PC-3 (cell line): Measurements from ENCODE around the gene TWF2. TPM values are rescaled to one million over a fixed set of nuclear protein-coding genes. Genes with fewer than 3 reads are reported as not detected.
A peak's percentile ranks its signal among the peaks of the same experiment; 100 is the strongest.

Source experiments
- ATAC-seq: fragments of 200-7000 bp; cut with Tn5 transposase; 2 replicates; pipeline ENCODE4 v1.9.1; 2020; ENCODE audit warnings: mild to moderate bottlenecking, moderate library complexity
- BruUV-seq: library from RNA; stranded (reverse); fragments of 400-500 nt; replicated peaks from 2 replicates; lab custom pipeline; 2021; lab: Mats Ljungman, UMichigan
- CTCF ChIA-PET: fragments of 300-600 bp; sonication (Branson Sonifier 250); formaldehyde crosslinking; loops from one replicate; lab custom pipeline; 2022; ENCODE audit warnings: antibody characterized with exemption; lab: Charles Lee
- POLR2A ChIA-PET: fragments of 300-600 bp; sonication (Branson Sonifier 250); formaldehyde crosslinking; loops from one replicate; lab custom pipeline; 2022; ENCODE audit warnings: antibody characterized with exemption; ENCODE audit not compliant: unreplicated experiment; lab: Charles Lee
- DNase-seq: peaks from one replicate; pipeline ENCODE4 v3.0.0-alpha.2; 2015
- H2AFZ ChIP-seq: fragments of 300-600 bp; sonication (generic); 2 replicates; pipeline ENCODE4 v1.6.0; 2016; ENCODE audit warnings: antibody characterized with exemption, low read length
- H3F3A ChIP-seq: fragments of 300-600 bp; sonication (generic); one replicate; pipeline ENCODE4 v1.6.0; 2017; ENCODE audit warnings: antibody characterized with exemption, low read length, control low read depth, mild to moderate bottlenecking; ENCODE audit not compliant: unreplicated experiment
- H3K27ac ChIP-seq: fragments of 300-600 bp; sonication (generic); 2 replicates; pipeline ENCODE4 v1.5.1; 2016; ENCODE audit warnings: mild to moderate bottlenecking, low read length
- H3K27me3 ChIP-seq: fragments of 300-600 bp; sonication (generic); 2 replicates; pipeline ENCODE4 v1.6.1; 2016; ENCODE audit warnings: low read length, mixed read lengths
- H3K36me3 ChIP-seq: fragments of 300-600 bp; sonication (generic); 2 replicates; pipeline ENCODE4 v1.6.1; 2016; ENCODE audit warnings: low read depth, mixed run types, low read length, mixed read lengths
- H3K4me1 ChIP-seq: fragments of 300-600 bp; sonication (generic); 2 replicates; pipeline ENCODE4 v1.5.1; 2016; ENCODE audit warnings: low read length; ENCODE audit not compliant: insufficient read depth
- H3K4me2 ChIP-seq: fragments of 300-600 bp; sonication (generic); 2 replicates; pipeline ENCODE4 v1.6.0; 2016; ENCODE audit warnings: low read length
- H3K4me3 ChIP-seq: fragments of 300-600 bp; sonication (generic); 2 replicates; pipeline ENCODE4 v1.5.1; 2016; ENCODE audit warnings: mild to moderate bottlenecking, low read length, mixed read lengths
- H3K79me2 ChIP-seq: fragments of 300-600 bp; sonication (generic); 2 replicates; pipeline ENCODE4 v1.6.1; 2017; ENCODE audit warnings: low read length, mixed read lengths
- H3K9ac ChIP-seq: fragments of 300-600 bp; sonication (generic); 2 replicates; pipeline ENCODE4 v1.6.0; 2016; ENCODE audit warnings: mild to moderate bottlenecking, low read length
- H3K9me2 ChIP-seq: fragments of 300-600 bp; sonication (generic); replicated peaks from 2 replicates; pipeline ENCODE4 v1.6.1; 2016; ENCODE audit warnings: mixed run types, low read length, mixed read lengths
- H3K9me3 ChIP-seq: fragments of 300-600 bp; sonication (generic); 2 replicates; pipeline ENCODE4 v1.6.1; 2016; ENCODE audit warnings: low read length, mixed read lengths
- H4K20me1 ChIP-seq: fragments of 300-600 bp; sonication (generic); 2 replicates; pipeline ENCODE4 v1.6.1; 2016; ENCODE audit warnings: low read length, mixed read lengths
- CTCF ChIP-seq: fragments of 300-600 bp; sonication (generic); conservative IDR thresholded peaks from 2 replicates; pipeline ENCODE4 v1.5.1; 2017; ENCODE audit warnings: antibody characterized with exemption, low read depth, mild to moderate bottlenecking, low read length
- EZH2 ChIP-seq: fragments of 300-600 bp; sonication (generic); IDR thresholded peaks from one replicate; pipeline ENCODE4 v1.6.1; 2017; ENCODE audit warnings: antibody characterized with exemption, mild to moderate bottlenecking, low read length; ENCODE audit not compliant: unreplicated experiment
- EZH2phosphoT487 ChIP-seq: fragments of 300-600 bp; sonication (generic); IDR thresholded peaks from 2 replicates; pipeline ENCODE4 v1.6.1; 2018; ENCODE audit warnings: mild to moderate bottlenecking, antibody characterized with exemption, low read length, borderline replicate concordance
- intact Hi-C: fragments of 100-400 bp; cut with micrococcal nuclease; formaldehyde crosslinking; loops from 2 replicates; pipeline ENCODE4 v1.9.0; 2023
- total RNA-seq: library from RNA; depleted of rRNA; stranded (reverse); fragments of >200 nt; gene quantifications from 2 replicates; pipeline ENCODE4 v1.2.3, GENCODE V29; 2014

TWF2 gene
- total RNA-seq, 1 experiment from 2014 or later: 147 TPM

GRCh38 chr3:52195823-52196331, 43.1 kb downstream of the TWF2 start:
- DNase-seq: peak; percentile 44
- CTCF ChIA-PET: no interaction called here
- intact Hi-C loops: no loop called here

GRCh38 chr3:52195291-52195597, 43.7 kb downstream of the TWF2 start:
- H3K4me3 ChIP-seq: no peak overlapping the region
- no peak overlapping the region for H3K27ac ChIP-seq
- H3K79me2 ChIP-seq: peaks cover 23% of the 10 kb centered on the region
- H2AFZ ChIP-seq: no peak overlapping the region
- no peak overlapping the region for H3K4me2 ChIP-seq
- no peaks in the 10 kb centered on the region for H3F3A ChIP-seq
- H3K9me2 ChIP-seq: no peaks in the 10 kb centered on the region
- no peaks in the 10 kb centered on the region for H3K9me3 ChIP-seq
- intact Hi-C loops: no loop called here
- H3K9ac ChIP-seq: no peak overlapping the region
- DNase-seq (no peak), ATAC-seq (no peak)
- H4K20me1 ChIP-seq: peaks cover 11% of the 10 kb centered on the region; the same call in 1 of the 2 replicates
- TF ChIP-seq CTCF: no peak
- TF ChIP-seq EZH2: no peak
- TF ChIP-seq EZH2phosphoT487: no peak
- BruUV-seq: no TSS peak
- POLR2A ChIA-PET: no interaction called here
- no peaks in the 10 kb centered on the region for H3K27me3 ChIP-seq
- CTCF ChIA-PET: no interaction called here
- peaks cover 4% of the 10 kb centered on the region for H3K36me3 ChIP-seq
- H3K4me1 ChIP-seq: peaks cover 38% of the 10 kb centered on the region

More at GRCh38 chr3:52195823-52196331, 43.1 kb downstream of the TWF2 start:
- H3K9me3 ChIP-seq: no peaks in the 10 kb centered on the region
- H3K27me3 ChIP-seq: no peaks in the 10 kb centered on the region
- H3K4me3 ChIP-seq: no peak overlapping the region
- no peak overlapping the region for H3K4me2 ChIP-seq
- TF ChIP-seq CTCF (no peak), EZH2phosphoT487 (no peak), EZH2 (no peak)
- peaks cover 28% of the 10 kb centered on the region for H3K79me2 ChIP-seq
- BruUV-seq: no TSS peak
- peaks cover 11% of the 10 kb centered on the region; the same call in 1 of the 2 replicates for H4K20me1 ChIP-seq
- H3K9me2 ChIP-seq: no peaks in the 10 kb centered on the region
- no peaks in the 10 kb centered on the region for H3F3A ChIP-seq
- no peak overlapping the region for H3K9ac ChIP-seq
- ATAC-seq: no peak
- POLR2A ChIA-PET: no interaction called here
- H3K4me1 ChIP-seq: peaks cover 42% of the 10 kb centered on the region
- no peak overlapping the region for H2AFZ ChIP-seq
- peaks cover 7% of the 10 kb centered on the region for H3K36me3 ChIP-seq
- no peak overlapping the region for H3K27ac ChIP-seq

GRCh38 chr3:52194485-52195290, 44.3 kb downstream of the TWF2 start:
- H3K79me2 ChIP-seq: peaks cover 18% of the 10 kb centered on the region
- BruUV-seq: no TSS peak
- peaks cover 11% of the 10 kb centered on the region; the same call in 1 of the 2 replicates for H4K20me1 ChIP-seq
- no peak overlapping the region for H2AFZ ChIP-seq
- no peak for DNase-seq
- H3K9ac ChIP-seq: no peak overlapping the region
- no peaks in the 10 kb centered on the region for H3K9me2 ChIP-seq
- POLR2A ChIA-PET: no interaction called here
- H3K27me3 ChIP-seq: no peaks in the 10 kb centered on the region
- H3K4me2 ChIP-seq: no peak overlapping the region
- H3F3A ChIP-seq: no peaks in the 10 kb centered on the region
- TF ChIP-seq EZH2: no peak
- no peak for TF ChIP-seq CTCF
- no peak for TF ChIP-seq EZH2phosphoT487
- no peak overlapping the region for H3K4me3 ChIP-seq
- no peaks in the 10 kb centered on the region for H3K9me3 ChIP-seq
- CTCF ChIA-PET: no interaction called here
- peaks cover 4% of the 10 kb centered on the region for H3K36me3 ChIP-seq
- intact Hi-C loops: no loop called here
- no peak overlapping the region for H3K27ac ChIP-seq
- H3K4me1 ChIP-seq: peaks cover 32% of the 10 kb centered on the region
- ATAC-seq: no peak
